Spleen (tissue), 7 donors: Measurements from ENCODE around the gene MRPL38.
"Not testable (repeated sequence)": the region's sequence is repeated elsewhere in the genome, so short reads cannot be mapped to it uniquely, and the experiment has no call there.

Experiments used
- CTCF ChIP-seq, 11 experiments: fragments of 200-600 bp in 7 of 11; fragments of 450-650 bp in 4 of 11; sonication (generic) in 4 of 11; IDR thresholded peaks in 8 of 11; conservative IDR thresholded peaks in 3 of 11; 1 replicate in 7 of 11; 2 replicates in 4 of 11; pipeline versions ENCODE4 v1.4.0 to v1.8.0; 2016 to 2021; ENCODE audit warnings: antibody characterized with exemption in 11 of 11, inconsistent platforms in 4 of 11, mild to moderate bottlenecking in 1 of 11
- POLR2A ChIP-seq, 3 donors: fragments of 450-650 bp; IDR thresholded peaks; one replicate each; pipeline ENCODE4 v1.5.1; 2017; ENCODE audit warnings: antibody characterized with exemption in 3 of 3, mild to moderate bottlenecking in 1 of 3
- POLR2AphosphoS5 ChIP-seq, 3 donors: sonication (generic); formaldehyde crosslinking; IDR thresholded peaks; one replicate each; pipeline ENCODE4 v1.5.1; 2017; ENCODE audit warnings: antibody characterized with exemption in 3 of 3
- donor health status: DM: no; HTN: no; CAD: no; lungs with moderate emphysema.
- donor health status: DM: no; HTN: no; CAD: no.
- donor health status: DM: no; HTN: no; CAD: no.

- TF ChIP-seq CTCF (IDR thresholded peaks at IDR 0.05 in 8 of 11, conservative IDR thresholded peaks at IDR 0.05 in 3 of 11); POLR2AphosphoS5 (IDR thresholded peaks at IDR 0.05); POLR2A (IDR thresholded peaks at IDR 0.05): not testable (repeated sequence)
These were observed 18.8 kb downstream of the MRPL38 start for GRCh38 chr17:75885860-75886259.
